IMR-90 (cell line): ENCODE data around the gene MIPEP. TPM values are rescaled to one million over a fixed set of nuclear protein-coding genes. Genes with fewer than 3 reads are reported as not detected.

Source experiments
- ATAC-seq: fragments of 200-7000 bp; cut with Tn5 transposase; 2 replicates; pipeline ENCODE4 v1.9.1; 2020; ENCODE audit warnings: low read depth, mild to moderate bottlenecking, moderate library complexity
- BruUV-seq: library from RNA; stranded (reverse); fragments of 400-500 nt; replicated peaks from 2 replicates; lab custom pipeline; 2021; lab: Mats Ljungman, UMichigan
- CTCF ChIA-PET: fragments of 300-600 bp; formaldehyde crosslinking; extraction: SDS; loops from one replicate; lab custom pipeline; 2021; ENCODE audit warnings: antibody characterized with exemption; lab: Yijun Ruan, JAX
- POLR2A ChIA-PET: fragments of 300-600 bp; sonication (Branson Sonifier 250); formaldehyde crosslinking; loops from one replicate; lab custom pipeline; 2022; ENCODE audit warnings: antibody characterized with exemption; ENCODE audit not compliant: unreplicated experiment; lab: Charles Lee
- DNase-seq: peaks from one replicate; pipeline ENCODE4 v3.0.0; 2013
- H2AFZ ChIP-seq: replicated peaks from 2 replicates; pipeline ENCODE3; 2013; ENCODE audit warnings: low read length, mild to moderate bottlenecking; ENCODE audit not compliant: poor library complexity
- H2AK5ac ChIP-seq: 2 replicates; pipeline ENCODE4 v1.6.1; 2013; ENCODE audit warnings: low read depth, low read length, inconsistent platforms
- H2AK9ac ChIP-seq: replicated peaks from 2 replicates; pipeline ENCODE3; 2013; ENCODE audit warnings: mild to moderate bottlenecking, low read depth, low read length, moderate library complexity; ENCODE audit not compliant: poor library complexity
- H2BK120ac ChIP-seq: 2 replicates; pipeline ENCODE4 v1.6.1; 2013; ENCODE audit warnings: low read depth, low read length, inconsistent platforms
- H2BK15ac ChIP-seq: 3 replicates; pipeline ENCODE4 v1.6.1; 2013; ENCODE audit warnings: low read depth, low read length, inconsistent platforms
- H2BK20ac ChIP-seq: 2 replicates; pipeline ENCODE4 v1.6.1; 2013; ENCODE audit warnings: low read depth, mild to moderate bottlenecking, inconsistent platforms, low read length, moderate library complexity
- H2BK5ac ChIP-seq: 2 replicates; pipeline ENCODE4 v1.6.1; 2013; ENCODE audit warnings: mild to moderate bottlenecking, low read depth, low read length, inconsistent platforms; ENCODE audit not compliant: poor library complexity, severe bottlenecking
- H3K14ac ChIP-seq: replicated peaks from 2 replicates; pipeline ENCODE4 v1.6.1; 2013; ENCODE audit warnings: low read depth, low read length, inconsistent platforms
- H3K18ac ChIP-seq: 2 replicates; pipeline ENCODE4 v1.6.1; 2013; ENCODE audit warnings: low read depth, low read length, control low read depth
- H3K23ac ChIP-seq: 2 replicates; pipeline ENCODE4 v1.6.1; 2013; ENCODE audit warnings: low read depth, low read length, inconsistent platforms
- H3K27ac ChIP-seq: 2 replicates; pipeline ENCODE4 v1.5.1; 2013; ENCODE audit warnings: mild to moderate bottlenecking, control low read depth, low read length; ENCODE audit not compliant: insufficient read depth
- H3K27me3 ChIP-seq: 2 replicates; pipeline ENCODE4 v1.6.1; 2013; ENCODE audit warnings: low read length; ENCODE audit not compliant: control insufficient read depth, insufficient read depth
- H3K36me3 ChIP-seq: 2 replicates; pipeline ENCODE4 v1.6.1; 2013; ENCODE audit warnings: low read length, mixed read lengths; ENCODE audit not compliant: control insufficient read depth, insufficient read depth
- H3K4ac ChIP-seq: 2 replicates; pipeline ENCODE4 v1.6.1; 2013; ENCODE audit warnings: low read depth, low read length, inconsistent platforms
- H3K4me1 ChIP-seq: 2 replicates; pipeline ENCODE4 v1.6.1; 2013; ENCODE audit warnings: low read length, mixed read lengths; ENCODE audit not compliant: control insufficient read depth, insufficient read depth
- H3K4me2 ChIP-seq: 2 replicates; pipeline ENCODE4 v1.6.1; 2013; ENCODE audit warnings: low read depth, mild to moderate bottlenecking, control low read depth, low read length, moderate library complexity
- H3K4me3 ChIP-seq: 2 replicates; pipeline ENCODE4 v1.5.1; 2013; ENCODE audit warnings: low read depth, mild to moderate bottlenecking, control low read depth, low read length, moderate library complexity; ENCODE audit not compliant: insufficient read depth
- H3K56ac ChIP-seq: 2 replicates; pipeline ENCODE4 v1.6.1; 2013; ENCODE audit warnings: low read length, inconsistent platforms; ENCODE audit not compliant: insufficient read depth; ENCODE audit errors: extremely low read depth
- H3K79me1 ChIP-seq, 2 experiments: 2 replicates each; pipeline ENCODE4 v1.6.1; 2013; ENCODE audit warnings: low read length in 2 of 2, inconsistent platforms in 1 of 2, low read depth in 1 of 2
- H3K9ac ChIP-seq: 2 replicates; pipeline ENCODE4 v1.6.1; 2013; ENCODE audit warnings: low read depth, low read length, control low read depth
- H3K9me1 ChIP-seq: 2 replicates; pipeline ENCODE4 v1.6.1; 2013; ENCODE audit warnings: low read length, inconsistent platforms; ENCODE audit not compliant: insufficient read depth
- H3K9me3 ChIP-seq: 2 replicates; pipeline ENCODE4 v1.6.1; 2013; ENCODE audit warnings: low read length; ENCODE audit not compliant: control insufficient read depth, insufficient read depth
- H4K20me1 ChIP-seq: 2 replicates; pipeline ENCODE4 v1.6.1; 2013; ENCODE audit warnings: low read length, inconsistent platforms; ENCODE audit not compliant: insufficient read depth
- H4K5ac ChIP-seq: 2 replicates; pipeline ENCODE4 v1.6.1; 2013; ENCODE audit warnings: mild to moderate bottlenecking, low read depth, low read length, control low read depth
- H4K8ac ChIP-seq, 2 experiments: 2 replicates each; pipeline ENCODE4 v1.6.1; 2013; ENCODE audit warnings: low read depth in 2 of 2, low read length in 2 of 2, control low read depth in 1 of 2, inconsistent platforms in 1 of 2
- H4K91ac ChIP-seq: 2 replicates; pipeline ENCODE4 v1.6.1; 2013; ENCODE audit warnings: low read depth, low read length, inconsistent platforms; ENCODE audit not compliant: insufficient read depth
- CEBPB ChIP-seq: IDR thresholded peaks from 2 replicates; pipeline ENCODE4 v1.6.1; 2012; ENCODE audit warnings: low read depth, low read length, improper control_type of control experiment
- FOS ChIP-seq: fragments of 150-350 bp; IDR thresholded peaks from 2 replicates; pipeline ENCODE4 v1.6.1; 2016; ENCODE audit warnings: low read depth, low read length
- MAFK ChIP-seq: IDR thresholded peaks from 2 replicates; pipeline ENCODE4 v1.6.1; 2012; ENCODE audit warnings: low read depth, low read length, improper control_type of control experiment
- MAZ ChIP-seq: IDR thresholded peaks from 2 replicates; pipeline ENCODE4 v1.6.1; 2012; ENCODE audit warnings: low read depth, mild to moderate bottlenecking, low read length, improper control_type of control experiment, moderate library complexity, borderline replicate concordance
- NFE2L2 ChIP-seq: fragments of 150-350 bp; IDR thresholded peaks from 2 replicates; pipeline ENCODE4 v1.6.1; 2016; ENCODE audit warnings: low read depth, mild to moderate bottlenecking, low read length
- POLR2A ChIP-seq: IDR thresholded peaks from 2 replicates; pipeline ENCODE4 v1.6.1; 2012; ENCODE audit warnings: mild to moderate bottlenecking, low read depth, low read length
- RAD21 ChIP-seq: IDR thresholded peaks from 2 replicates; pipeline ENCODE4 v1.6.1; 2012; ENCODE audit warnings: low read length, improper control_type of control experiment
- RFX5 ChIP-seq: IDR thresholded peaks from 2 replicates; pipeline ENCODE4 v1.8.0; 2012; ENCODE audit warnings: low read depth, mild to moderate bottlenecking, low read length, moderate library complexity
- SMC3 ChIP-seq: fragments of 150-350 bp; IDR thresholded peaks from 2 replicates; pipeline ENCODE4 v1.6.1; 2016; ENCODE audit warnings: low read depth, mild to moderate bottlenecking, antibody characterized with exemption, low read length, moderate library complexity
- WGBS, 2 experiments: methylation state at CpG; one replicate each; pipeline versions ENCODE4 v1.1.5 to v1.1.7; 2013; ENCODE audit warnings: missing lambda C conversion rate in 2 of 2; ENCODE audit not compliant: insufficient read length in 1 of 2; ENCODE audit errors: extremely low coverage in 2 of 2; 5-methylcytosine and 5-hydroxymethylcytosine counted together
- dilution Hi-C: fragments of 300-500 bp; cut with HindIII; formaldehyde crosslinking; loops from one replicate; pipeline ENCODE4 v1.14.3; 2018; ENCODE audit warnings: low sequenced_read_pairs; ENCODE audit not compliant: unreplicated experiment
- in situ Hi-C: fragments of 300-500 bp; cut with MboI; formaldehyde crosslinking; loops from 3 replicates; pipeline ENCODE4 v1.14.3; 2019; ENCODE audit warnings: low sequenced_read_pairs, inconsistent platforms, mixed read lengths
- intact Hi-C: fragments of 100-400 bp; cut with micrococcal nuclease; formaldehyde crosslinking; loops from 2 replicates; pipeline ENCODE4 v1.10.0; 2022
- polyA plus RNA-seq, 3 experiments: library from polyadenylated mRNA; depleted of rRNA; stranded (reverse); fragments of >200 nt; gene quantifications; 2 replicates each; pipeline ENCODE4 v1.2.3, GENCODE V29; 2012; ENCODE audit warnings: low replicate concordance in 1 of 3
- total RNA-seq: library from RNA; depleted of rRNA; stranded (reverse); fragments of >200 nt; gene quantifications from 2 replicates; pipeline ENCODE4 v1.2.3, GENCODE V29; 2012
- TF ChIP-seq, protein P1 (sequence below): conservative IDR thresholded peaks from 2 replicates; pipeline ENCODE4 v1.5.1; 2012; ENCODE audit warnings: mild to moderate bottlenecking, low read depth, low read length, improper control_type of control experiment

The MIPEP gene
- total and polyA plus RNA-seq, 2 of the 4 experiments (the other 2 are of a cell fraction) = 15.0 to 21.5 TPM

DNA sequence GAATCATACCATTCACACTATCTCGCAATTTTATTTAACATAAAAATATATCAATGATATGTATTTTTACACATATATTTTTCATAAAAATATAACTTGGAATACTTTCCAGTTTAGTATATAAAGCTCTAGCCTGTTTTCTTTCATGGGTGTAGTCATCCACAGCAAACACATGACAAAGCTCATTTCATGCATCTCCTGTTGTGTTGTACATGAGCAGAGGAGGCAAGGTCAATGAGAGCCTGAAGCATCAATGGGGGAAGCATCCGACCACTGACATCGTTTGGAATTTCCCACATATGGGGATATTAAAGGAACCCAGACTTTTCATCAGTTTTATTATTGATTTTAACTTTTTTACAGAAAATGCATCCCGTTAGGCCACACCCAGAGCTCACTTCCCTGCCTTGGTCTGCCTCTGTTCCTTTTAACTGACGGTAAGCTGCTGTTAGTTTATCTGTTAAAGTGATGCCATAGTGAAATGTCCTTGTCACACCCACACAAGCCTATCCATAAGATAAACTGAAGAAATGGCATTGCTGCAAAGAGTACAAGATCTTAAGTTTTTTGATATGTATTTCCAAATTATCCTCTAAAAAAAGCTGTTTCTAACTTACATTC is 44.0 kb downstream of the MIPEP start:
- CTCF ChIA-PET = no interaction called here
- H3K4me2 ChIP-seq = no peak overlapping the region
- H4K8ac ChIP-seq = no peak overlapping the region
- H3K23ac ChIP-seq = no peak overlapping the region
- BruUV-seq = no TSS peak
- no peak overlapping the region for H4K91ac ChIP-seq
- H2BK5ac ChIP-seq = no peak overlapping the region
- no peaks in the 10 kb centered on the region for H3K4me1 ChIP-seq
- no peak overlapping the region for H3K18ac ChIP-seq
- no peak overlapping the region for H2AK5ac ChIP-seq
- no peak overlapping the region for H2BK15ac ChIP-seq
- no peak for TF ChIP-seq SMC3
- TF ChIP-seq MAFK = no peak
- no peak for TF ChIP-seq RAD21
- TF ChIP-seq MAZ = no peak
- no peak for TF ChIP-seq POLR2A
- no peak for TF ChIP-seq NFE2L2
- TF ChIP-seq RFX5 = no peak
- TF ChIP-seq, protein P1, sequence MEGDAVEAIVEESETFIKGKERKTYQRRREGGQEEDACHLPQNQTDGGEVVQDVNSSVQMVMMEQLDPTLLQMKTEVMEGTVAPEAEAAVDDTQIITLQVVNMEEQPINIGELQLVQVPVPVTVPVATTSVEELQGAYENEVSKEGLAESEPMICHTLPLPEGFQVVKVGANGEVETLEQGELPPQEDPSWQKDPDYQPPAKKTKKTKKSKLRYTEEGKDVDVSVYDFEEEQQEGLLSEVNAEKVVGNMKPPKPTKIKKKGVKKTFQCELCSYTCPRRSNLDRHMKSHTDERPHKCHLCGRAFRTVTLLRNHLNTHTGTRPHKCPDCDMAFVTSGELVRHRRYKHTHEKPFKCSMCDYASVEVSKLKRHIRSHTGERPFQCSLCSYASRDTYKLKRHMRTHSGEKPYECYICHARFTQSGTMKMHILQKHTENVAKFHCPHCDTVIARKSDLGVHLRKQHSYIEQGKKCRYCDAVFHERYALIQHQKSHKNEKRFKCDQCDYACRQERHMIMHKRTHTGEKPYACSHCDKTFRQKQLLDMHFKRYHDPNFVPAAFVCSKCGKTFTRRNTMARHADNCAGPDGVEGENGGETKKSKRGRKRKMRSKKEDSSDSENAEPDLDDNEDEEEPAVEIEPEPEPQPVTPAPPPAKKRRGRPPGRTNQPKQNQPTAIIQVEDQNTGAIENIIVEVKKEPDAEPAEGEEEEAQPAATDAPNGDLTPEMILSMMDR = no peak
- TF ChIP-seq CEBPB = no peak
- no peak for TF ChIP-seq FOS
- no peak overlapping the region for H3K4me3 ChIP-seq
- dilution Hi-C loops (no loop called here), intact Hi-C loops (no loop called here), in situ Hi-C loops (no loop called here)
- no peak overlapping the region for H2AFZ ChIP-seq
- ATAC-seq (no peak), DNase-seq (no peak)
- no peak overlapping the region for H3K27ac ChIP-seq
- 100% methylated on average over 1 of the region's 5 CpGs; no CpG with 5 or more reads in 1 of the 2 experiments for WGBS, 2 experiments
- POLR2A ChIA-PET = no interaction called here
- H4K5ac ChIP-seq = no peak overlapping the region
- no peak overlapping the region for H3K14ac ChIP-seq
- no peak overlapping the region for H3K9ac ChIP-seq
- H3K79me1 ChIP-seq = no peaks in the 10 kb centered on the region
- peaks cover 8% of the 10 kb centered on the region; the same call in 1 of the 2 replicates for H3K36me3 ChIP-seq
- peaks cover 3% of the 10 kb centered on the region for H3K9me1 ChIP-seq
- H3K27me3 ChIP-seq = no peaks in the 10 kb centered on the region
- no peak overlapping the region for H2AK9ac ChIP-seq
- H4K20me1 ChIP-seq = no peaks in the 10 kb centered on the region
- H3K4ac ChIP-seq = no peak overlapping the region
- H3K56ac ChIP-seq = no peak overlapping the region
- no peaks in the 10 kb centered on the region for H3K9me3 ChIP-seq
- no peak overlapping the region for H2BK120ac ChIP-seq
- no peak overlapping the region for H2BK20ac ChIP-seq
